ENCODE data around the gene PPM1L.
"Not testable (repeated sequence)": the region's sequence is repeated elsewhere in the genome, so short reads cannot be mapped to it uniquely, and the experiment has no call there.

PPM1L gene

GRCh38 chr3:161008086-161008485 is 252.1 kb downstream of the PPM1L start:
- FAIRE-seq (no peak), DNase-seq (ENCODE audit: insufficient read length, low spot score) (no peak)
- TF ChIP-seq CTCF (IDR thresholded peaks at IDR 0.05; ENCODE audit: insufficient read depth, missing control alignments), result no peak

DNA sequence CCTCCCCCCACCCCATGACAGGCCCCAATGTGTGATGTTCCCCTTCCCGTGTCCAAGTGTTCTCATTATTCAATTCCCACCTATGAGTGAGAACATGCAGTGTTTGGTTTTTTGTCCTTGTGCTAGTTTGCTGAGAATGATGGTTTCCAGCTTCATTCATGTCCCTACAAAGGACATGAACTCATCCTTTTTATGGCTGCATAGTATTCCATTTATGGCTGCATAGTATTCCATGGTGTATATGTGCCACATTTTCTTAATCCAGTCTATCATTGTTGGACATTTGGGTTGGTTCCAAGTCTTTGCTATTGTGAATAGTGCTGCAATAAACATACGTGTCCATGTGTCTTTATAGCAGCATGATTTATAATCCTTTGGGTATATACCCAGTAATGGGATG is 254.1 kb downstream of the PPM1L start:
- not testable (repeated sequence) for DNase-seq (ENCODE audit: insufficient read length, low spot score); FAIRE-seq

DNA sequence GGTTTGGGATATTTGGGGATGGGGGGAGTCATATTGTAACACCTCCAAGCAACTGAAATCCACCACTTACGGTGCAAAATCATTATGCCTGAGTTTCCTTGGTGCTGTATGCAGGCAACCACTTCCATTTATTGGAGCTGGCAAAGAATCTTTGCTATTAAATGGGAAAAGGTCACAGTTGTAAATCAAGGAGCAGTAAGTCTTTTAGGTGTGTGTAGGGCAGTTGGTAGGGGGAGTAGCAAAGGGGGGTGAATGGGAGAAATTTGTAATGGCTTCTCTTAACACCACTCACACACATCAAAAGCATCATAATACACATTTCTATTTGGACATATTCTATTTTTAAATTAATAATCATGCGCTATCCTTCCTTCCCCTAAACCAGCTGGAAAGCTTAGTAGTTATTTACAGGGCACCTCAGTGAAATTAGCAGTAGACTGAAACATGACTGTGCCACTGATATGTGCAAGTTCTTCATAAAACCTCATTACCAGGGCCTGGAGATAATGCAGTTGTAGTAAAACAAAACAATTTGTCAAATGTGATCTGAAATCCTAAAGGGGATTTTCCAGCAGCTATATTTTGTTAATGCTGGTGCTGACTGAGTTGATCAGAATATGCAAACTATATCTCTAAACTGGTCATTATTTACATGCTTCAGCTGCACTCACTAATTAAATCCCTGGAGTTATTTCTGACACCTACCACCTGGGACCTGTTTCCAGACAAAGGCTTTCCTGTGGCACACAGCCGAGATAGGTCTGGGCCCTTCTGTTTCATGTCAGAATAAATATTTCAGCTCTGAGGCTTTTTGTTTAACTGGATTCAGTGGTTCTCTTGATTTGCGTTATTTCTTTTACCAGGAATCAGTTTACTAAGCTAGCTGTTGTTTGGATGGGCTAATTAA is 259.1 kb downstream of the PPM1L start:
- no peak for DNase-seq (ENCODE audit: insufficient read length, low spot score)
- FAIRE-seq, result no peak
- TF ChIP-seq CTCF (IDR thresholded peaks at IDR 0.05; ENCODE audit: insufficient read depth, missing control alignments), result no peak

GRCh38 chr3:161016417-161017313 is 260.6 kb downstream of the PPM1L start:
- no peak for TF ChIP-seq CTCF (IDR thresholded peaks at IDR 0.05; ENCODE audit: insufficient read depth, missing control alignments)
- FAIRE-seq (no peak), DNase-seq (ENCODE audit: insufficient read length, low spot score) (no peak)

GRCh38 chr3:161017971-161018370 is 261.9 kb downstream of the PPM1L start:
- no peak for FAIRE-seq
- TF ChIP-seq CTCF (IDR thresholded peaks at IDR 0.05; ENCODE audit: insufficient read depth, missing control alignments), result no peak
- no peak for DNase-seq (ENCODE audit: insufficient read length, low spot score)

- TF ChIP-seq CTCF (IDR thresholded peaks at IDR 0.05; ENCODE audit: insufficient read depth, missing control alignments), result no peak
- DNase-seq (ENCODE audit: insufficient read length, low spot score), result no peak
- no peak for FAIRE-seq
Observed at GRCh38 chr3:161020256-161020655, 264.2 kb downstream of the PPM1L start.

GRCh38 chr3:161025911-161026310 is 269.9 kb downstream of the PPM1L start:
- no peak for DNase-seq (ENCODE audit: insufficient read length, low spot score)
- no peak for FAIRE-seq
- TF ChIP-seq CTCF (IDR thresholded peaks at IDR 0.05; ENCODE audit: insufficient read depth, missing control alignments), result no peak
